IPS DF 19.7 (cell line): ENCODE results near the gene CZIB.
"Not testable (repeated sequence)": the region's sequence is repeated elsewhere in the genome, so short reads cannot be mapped to it uniquely, and the experiment has no call there.

Source experiments
- DNase-seq: peaks from one replicate; pipeline ENCODE4 v3.0.0-alpha.2; 2013; ENCODE audit warnings: low read depth, low spot score

Gene CZIB

GRCh38 chr1:53238197-53239155 lies 18.0 kb upstream of the CZIB start, which contains the start of gene MAGOH:
TSS of gene MAGOH (minus strand) at chr1:53238518. CDS start at chr1:53238448, 70 bp downstream.
- DNase-seq = peak; percentile 95

GRCh38 chr1:53237638-53238037 lies 17.2 kb upstream of the CZIB start:
- no peak for DNase-seq

GRCh38 chr1:53220962-53221286 lies 490 bp upstream of the CZIB start:
- no peak for DNase-seq

- no peak for DNase-seq
Observed at GRCh38 chr1:53219711-53220110, 723 bp downstream of the CZIB start.

- no peak for DNase-seq
Observed at GRCh38 chr1:53218201-53218600, 2.2 kb downstream of the CZIB start.

- no peak for DNase-seq
Observed at GRCh38 chr1:53214376-53214940, 6.0 kb downstream of the CZIB start.

GRCh38 chr1:53210954-53211353 lies 9.5 kb downstream of the CZIB start:
- no peak for DNase-seq

- DNase-seq = no peak
Observed at GRCh38 chr1:53210352-53210751, 10.1 kb downstream of the CZIB start.

- no peak for DNase-seq
Observed at GRCh38 chr1:53207726-53208125, 12.7 kb downstream of the CZIB start.

- no peak for DNase-seq
Observed at GRCh38 chr1:53206735-53207379, 13.6 kb downstream of the CZIB start.

GRCh38 chr1:53206083-53206685 lies 14.2 kb downstream of the CZIB start:
- DNase-seq = not testable (repeated sequence)

GRCh38 chr1:53205496-53205895 lies 14.9 kb downstream of the CZIB start:
- not testable (repeated sequence) for DNase-seq

GRCh38 chr1:53203466-53203865 lies 17.0 kb downstream of the CZIB start:
- no peak for DNase-seq

GRCh38 chr1:53198241-53198651 lies 22.2 kb downstream of the CZIB start:
- no peak for DNase-seq

GRCh38 chr1:53197291-53198200 lies 22.9 kb downstream of the CZIB start:
- no peak for DNase-seq

GRCh38 chr1:53196485-53197290 lies 23.7 kb downstream of the CZIB start, which contains the start of gene CPT2:
TSS of gene CPT2 (plus strand) at chr1:53196824. CDS start at chr1:53196944, 120 bp downstream.
- peak; percentile 64 for DNase-seq

GRCh38 chr1:53196017-53196484 lies 24.4 kb downstream of the CZIB start:
- no peak for DNase-seq

GRCh38 chr1:53195246-53196016 lies 25.0 kb downstream of the CZIB start:
- no peak for DNase-seq

GRCh38 chr1:53190210-53190611 lies 30.2 kb downstream of the CZIB start:
- no peak for DNase-seq
